ENCODE measurements around the gene SLC1A4.

GRCh38 chr2:65000644-65001043 lies 11.4 kb downstream of the SLC1A4 start:
- TF ChIP-seq POLR2A (IDR thresholded peaks at IDR 0.05; ENCODE audit: low read depth, low read length) = no peak
- TF ChIP-seq TAF1 (IDR thresholded peaks at IDR 0.05; ENCODE audit: low read depth, low read length) = no peak
